ENCODE results near the gene TCF4. TPM values are rescaled to one million over a fixed set of nuclear protein-coding genes. Genes with fewer than 3 reads are reported as not detected.
A peak's percentile ranks its signal among the peaks of the same experiment; 100 is the strongest.

The TCF4 gene
- polyA plus RNA-seq, 1 donor (not counting 4 experiments of a cell fraction or from before 2014, with no cell fraction given) = 9.7 TPM

GRCh38 chr18:55483266-55483871 lies 104.6 kb downstream of the TCF4 start:
- Histone ChIP-seq H3K27me3 (ENCODE audit: control insufficient read depth, extremely low read depth, insufficient read depth, low read length) (no peaks in the 10 kb centered on the region), H3K79me2 (ENCODE audit: control insufficient read depth, insufficient read depth, low read length) (no peaks in the 10 kb centered on the region), H2AFZ (ENCODE audit: control insufficient read depth, low read length) (no peak overlapping the region), H3K9me1 (ENCODE audit: control insufficient read depth, extremely low read depth, insufficient read depth, low read length) (no peaks in the 10 kb centered on the region), H4K20me1 (ENCODE audit: control insufficient read depth, extremely low read depth, insufficient read depth, low read length) (no peaks in the 10 kb centered on the region), H3K4me3 (ENCODE audit: control insufficient read depth in 2 of 3, extremely low read depth in 1 of 3, insufficient read depth in 2 of 3, low read depth in 1 of 3, low read length in 3 of 3) (no peak overlapping the region), H3K9ac (ENCODE audit: control insufficient read depth, extremely low read depth, insufficient read depth, low read length) (no peak overlapping the region), H3K9me3 (ENCODE audit: control insufficient read depth, low read depth, low read length) (no peaks in the 10 kb centered on the region), H3K4me1 (ENCODE audit: control insufficient read depth, extremely low read depth, insufficient read depth, low read length) (peaks cover 6% of the 10 kb centered on the region), H3K27ac (ENCODE audit: control insufficient read depth, insufficient read depth, low read length) (no peak overlapping the region), H3K4me2 (ENCODE audit: control insufficient read depth, extremely low read depth, insufficient read depth, low read depth, low read length) (no peak overlapping the region), H3K36me3 (ENCODE audit: control insufficient read depth in 2 of 2, extremely low read depth in 1 of 2, insufficient read depth in 2 of 2, low read length in 2 of 2) (no peaks in the 10 kb centered on the region)
- TF ChIP-seq EZH2 (IDR thresholded peaks at IDR 0.05; ENCODE audit: low read length) (no peak), CTCF (optimal IDR thresholded peaks at IDR 0.05 in 1 of 3, IDR thresholded peaks at IDR 0.05 in 1 of 3, conservative IDR thresholded peaks at IDR 0.05 in 1 of 3; ENCODE audit: extremely low read depth in 1 of 3, insufficient read depth in 2 of 3, low read length in 3 of 3) (no peak)
- DNase-seq (ENCODE audit: low read depth, low spot score) = no peak
- dilution Hi-C loops (cut with MboI; ENCODE audit: extremely low pct_ligation_motif_present, low sequenced_read_pairs) = no loop called here
- FAIRE-seq = no peak

DNA sequence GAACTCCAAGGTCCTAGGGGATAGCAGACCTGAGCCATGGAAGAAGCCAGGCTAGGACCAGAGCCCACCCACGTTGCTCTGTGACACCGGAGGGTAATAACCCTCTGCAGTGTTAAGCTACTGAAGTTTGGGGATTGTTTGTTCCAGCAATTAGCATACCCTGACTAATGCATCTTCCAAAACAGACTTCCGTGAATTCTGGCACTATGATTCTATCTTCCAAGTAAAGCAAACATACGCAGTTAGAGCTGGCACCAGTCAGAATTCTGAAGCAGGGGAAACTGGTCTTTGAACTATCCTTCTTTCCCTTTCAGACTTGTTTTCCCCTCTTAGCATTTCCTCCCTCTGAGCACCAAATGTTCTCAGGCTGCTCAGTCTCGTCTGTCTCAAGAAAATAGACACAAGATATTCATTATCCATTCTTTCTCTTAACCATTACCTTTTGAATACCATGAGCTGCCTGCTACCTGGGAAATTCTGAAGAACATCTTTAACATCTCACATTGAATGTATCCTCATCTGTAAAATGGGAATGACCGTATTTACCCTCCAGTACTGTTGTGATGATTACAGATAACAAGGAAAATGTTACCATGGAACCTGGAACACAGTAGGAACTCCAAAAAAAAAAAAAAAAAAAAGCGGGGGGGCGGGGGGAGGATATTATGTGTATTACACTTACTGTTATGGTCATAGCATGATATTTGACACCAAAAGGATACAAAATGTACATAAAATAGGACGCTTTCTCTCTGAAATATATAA lies 108.2 kb downstream of the TCF4 start:
- Histone ChIP-seq H3K36me3 (ENCODE audit: control insufficient read depth in 2 of 2, extremely low read depth in 1 of 2, insufficient read depth in 2 of 2, low read length in 2 of 2) (no peaks in the 10 kb centered on the region), H3K27me3 (ENCODE audit: control insufficient read depth, extremely low read depth, insufficient read depth, low read length) (no peaks in the 10 kb centered on the region), H2AFZ (ENCODE audit: control insufficient read depth, low read length) (peak overlapping the region; percentile 12), H3K79me2 (ENCODE audit: control insufficient read depth, insufficient read depth, low read length) (no peaks in the 10 kb centered on the region), H3K4me2 (ENCODE audit: control insufficient read depth, extremely low read depth, insufficient read depth, low read depth, low read length) (no peak overlapping the region), H3K27ac (ENCODE audit: control insufficient read depth, insufficient read depth, low read length) (no peak overlapping the region), H3K4me3 (ENCODE audit: control insufficient read depth in 2 of 3, extremely low read depth in 1 of 3, insufficient read depth in 2 of 3, low read depth in 1 of 3, low read length in 3 of 3) (no peak overlapping the region), H3K9me1 (ENCODE audit: control insufficient read depth, extremely low read depth, insufficient read depth, low read length) (no peaks in the 10 kb centered on the region), H3K9me3 (ENCODE audit: control insufficient read depth, low read depth, low read length) (no peaks in the 10 kb centered on the region), H3K9ac (ENCODE audit: control insufficient read depth, extremely low read depth, insufficient read depth, low read length) (no peak overlapping the region), H3K4me1 (ENCODE audit: control insufficient read depth, extremely low read depth, insufficient read depth, low read length) (peaks cover 19% of the 10 kb centered on the region), H4K20me1 (ENCODE audit: control insufficient read depth, extremely low read depth, insufficient read depth, low read length) (no peaks in the 10 kb centered on the region)
- DNase-seq (ENCODE audit: low read depth, low spot score) (no peak), FAIRE-seq (peak; percentile 46)
- no peak for TF ChIP-seq CTCF (optimal IDR thresholded peaks at IDR 0.05 in 1 of 3, IDR thresholded peaks at IDR 0.05 in 1 of 3, conservative IDR thresholded peaks at IDR 0.05 in 1 of 3; ENCODE audit: extremely low read depth in 1 of 3, insufficient read depth in 2 of 3, low read length in 3 of 3)
- no peak for TF ChIP-seq EZH2 (IDR thresholded peaks at IDR 0.05; ENCODE audit: low read length)
- dilution Hi-C loops (cut with MboI; ENCODE audit: extremely low pct_ligation_motif_present, low sequenced_read_pairs) = no loop called here

Data from keratinocyte (primary cell).